OCI-LY1 (cell line): Measurements from ENCODE around the gene TREML4.

Experiments
- CTCF ChIP-seq: fragments of 200-600 bp; sonication (generic), shearing (Covaris generic); IDR thresholded peaks from 2 replicates; pipeline ENCODE4 v1.5.1; 2017; ENCODE audit warnings: mild to moderate bottlenecking, antibody characterized with exemption, low read length, moderate library complexity, mixed read lengths
- EZH2 ChIP-seq: fragments of 200-600 bp; sonication (generic), shearing (Covaris generic); IDR thresholded peaks from 2 replicates; pipeline ENCODE4 v1.8.0; 2017; ENCODE audit warnings: borderline replicate concordance, mixed run types, mild to moderate bottlenecking, antibody characterized with exemption, low read length, moderate library complexity, mixed read lengths

GRCh38 chr6:41271901-41272395 is 43.8 kb downstream of the TREML4 start:
- TF ChIP-seq CTCF (no peak), EZH2 (no peak)
